Suprapubic skin (tissue), 4 donors: ENCODE data around the gene HNF1B. TPM values are rescaled to one million over a fixed set of nuclear protein-coding genes. Genes with fewer than 3 reads are reported as not detected.

Experiments used
- DNase-seq, 2 donors: peaks; one replicate each; pipeline ENCODE4 v3.0.0-alpha.2; 2019; ENCODE audit warnings: low spot score in 2 of 2
- H3K27ac ChIP-seq: fragments of 200-600 bp; sonication (generic); one replicate; pipeline ENCODE4 v1.5.1; 2019
- H3K27me3 ChIP-seq: fragments of 200-600 bp; sonication (generic); one replicate; pipeline ENCODE4 v1.5.1; 2019
- H3K36me3 ChIP-seq: fragments of 200-600 bp; sonication (generic); one replicate; pipeline ENCODE4 v1.5.1; 2019
- H3K4me1 ChIP-seq: fragments of 200-600 bp; sonication (generic); one replicate; pipeline ENCODE4 v1.5.1; 2019
- H3K4me3 ChIP-seq: fragments of 200-600 bp; sonication (generic); one replicate; pipeline ENCODE4 v1.5.1; 2019; ENCODE audit warnings: mild to moderate bottlenecking
- H3K9me3 ChIP-seq: fragments of 200-600 bp; sonication (generic); one replicate; pipeline ENCODE4 v1.5.1; 2019
- EP300 ChIP-seq: sonication (generic); formaldehyde crosslinking; IDR thresholded peaks from one replicate; pipeline ENCODE4 v1.6.1; 2017; ENCODE audit warnings: antibody characterized with exemption
- POLR2A ChIP-seq, 2 donors: fragments of 450-650 bp; IDR thresholded peaks; one replicate each; pipeline ENCODE4 v1.6.1; 2017; ENCODE audit warnings: antibody characterized with exemption in 2 of 2, mild to moderate bottlenecking in 2 of 2, moderate library complexity in 2 of 2
- POLR2AphosphoS5 ChIP-seq, 3 donors: sonication (generic); formaldehyde crosslinking; IDR thresholded peaks; one replicate each; pipeline ENCODE4 v1.6.1; 2017; ENCODE audit warnings: antibody characterized with exemption in 3 of 3
- WGBS: methylation state at CpG from one replicate; pipeline ENCODE4 v1.1.5; 2018; 5-methylcytosine and 5-hydroxymethylcytosine counted together
- total RNA-seq, 4 donors: library from RNA; depleted of rRNA; stranded (reverse); fragments of >200 nt; gene quantifications; one replicate each; pipeline ENCODE4 v1.1.0, GENCODE V29; 2016
- TF ChIP-seq, protein P1 (sequence below), 2 donors: fragments of 200-600 bp in 1 of 2; fragments of 450-650 bp in 1 of 2; sonication (generic) in 1 of 2; IDR thresholded peaks; one replicate each; pipeline ENCODE4 v1.5.1; 2016 to 2019; ENCODE audit warnings: antibody characterized with exemption in 2 of 2, mild to moderate bottlenecking in 1 of 2, moderate library complexity in 1 of 2

The HNF1B gene
- total RNA-seq, 4 donors from 2014 or later, result not detected

DNA sequence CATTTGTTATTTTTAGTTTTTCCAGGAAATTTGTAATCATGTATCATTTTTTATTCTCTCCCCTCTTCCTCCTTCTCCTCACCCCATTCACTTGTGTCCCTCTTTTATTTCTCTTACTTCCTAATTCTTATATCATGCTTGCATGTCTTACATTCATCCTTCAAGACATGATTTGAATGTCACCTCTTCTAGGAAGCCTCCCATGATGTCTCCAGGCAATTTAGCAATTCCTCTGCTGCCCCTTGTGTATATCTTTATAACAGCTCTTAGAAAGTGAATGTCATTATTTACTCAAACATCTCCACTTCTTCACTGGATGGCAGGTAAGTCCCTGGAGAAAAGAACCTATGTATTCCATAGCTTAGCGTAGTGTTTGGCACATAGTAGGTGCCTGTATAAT, 7.8 kb downstream of the HNF1B start:
- DNase-seq, result no peak
- Histone ChIP-seq H3K27me3 (peaks cover 72% of the 10 kb centered on the region), H3K36me3 (no peaks in the 10 kb centered on the region), H3K4me3 (no peak overlapping the region), H3K27ac (no peak overlapping the region), H3K9me3 (no peaks in the 10 kb centered on the region), H3K4me1 (peaks cover 7% of the 10 kb centered on the region)
- 100% methylated on average over 1 of the region's 1 CpG for WGBS
- no peak for TF ChIP-seq POLR2A (IDR thresholded peaks at IDR 0.05)
- TF ChIP-seq POLR2AphosphoS5 (IDR thresholded peaks at IDR 0.05), result no peak
- no peak for TF ChIP-seq EP300
- TF ChIP-seq, protein P1, sequence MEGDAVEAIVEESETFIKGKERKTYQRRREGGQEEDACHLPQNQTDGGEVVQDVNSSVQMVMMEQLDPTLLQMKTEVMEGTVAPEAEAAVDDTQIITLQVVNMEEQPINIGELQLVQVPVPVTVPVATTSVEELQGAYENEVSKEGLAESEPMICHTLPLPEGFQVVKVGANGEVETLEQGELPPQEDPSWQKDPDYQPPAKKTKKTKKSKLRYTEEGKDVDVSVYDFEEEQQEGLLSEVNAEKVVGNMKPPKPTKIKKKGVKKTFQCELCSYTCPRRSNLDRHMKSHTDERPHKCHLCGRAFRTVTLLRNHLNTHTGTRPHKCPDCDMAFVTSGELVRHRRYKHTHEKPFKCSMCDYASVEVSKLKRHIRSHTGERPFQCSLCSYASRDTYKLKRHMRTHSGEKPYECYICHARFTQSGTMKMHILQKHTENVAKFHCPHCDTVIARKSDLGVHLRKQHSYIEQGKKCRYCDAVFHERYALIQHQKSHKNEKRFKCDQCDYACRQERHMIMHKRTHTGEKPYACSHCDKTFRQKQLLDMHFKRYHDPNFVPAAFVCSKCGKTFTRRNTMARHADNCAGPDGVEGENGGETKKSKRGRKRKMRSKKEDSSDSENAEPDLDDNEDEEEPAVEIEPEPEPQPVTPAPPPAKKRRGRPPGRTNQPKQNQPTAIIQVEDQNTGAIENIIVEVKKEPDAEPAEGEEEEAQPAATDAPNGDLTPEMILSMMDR (IDR thresholded peaks at IDR 0.05), result no peak

DNA sequence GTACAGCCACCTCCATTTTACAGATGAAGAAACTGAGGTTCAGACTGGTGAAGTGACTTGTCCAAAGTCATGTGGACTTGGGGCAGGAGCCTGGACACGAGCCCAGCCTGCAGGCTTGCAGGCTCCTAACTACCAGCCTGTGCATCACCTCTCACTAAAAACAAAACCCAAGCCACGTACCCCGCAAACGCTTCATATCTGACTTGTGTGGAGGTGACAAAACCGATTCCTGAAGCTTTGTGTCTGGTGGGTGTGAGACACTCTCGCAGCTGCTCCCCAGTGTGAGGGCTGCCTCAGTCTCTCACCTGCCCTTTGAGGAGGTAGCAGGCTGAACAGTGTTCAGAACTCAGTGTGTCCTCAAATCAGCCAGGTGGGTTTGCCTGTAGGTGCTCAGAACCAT, 8.4 kb downstream of the HNF1B start:
- no peaks in the 10 kb centered on the region for H3K9me3 ChIP-seq
- H3K4me3 ChIP-seq, result no peak overlapping the region
- H3K27ac ChIP-seq, result no peak overlapping the region
- peaks cover 65% of the 10 kb centered on the region for H3K27me3 ChIP-seq
- peaks cover under 1% of the 10 kb centered on the region for H3K4me1 ChIP-seq
- H3K36me3 ChIP-seq, result no peaks in the 10 kb centered on the region
- WGBS, result 73% methylated on average over 6 of the region's 6 CpGs
- no peak for DNase-seq
- TF ChIP-seq EP300 (no peak), POLR2A (IDR thresholded peaks at IDR 0.05) (no peak)

DNA sequence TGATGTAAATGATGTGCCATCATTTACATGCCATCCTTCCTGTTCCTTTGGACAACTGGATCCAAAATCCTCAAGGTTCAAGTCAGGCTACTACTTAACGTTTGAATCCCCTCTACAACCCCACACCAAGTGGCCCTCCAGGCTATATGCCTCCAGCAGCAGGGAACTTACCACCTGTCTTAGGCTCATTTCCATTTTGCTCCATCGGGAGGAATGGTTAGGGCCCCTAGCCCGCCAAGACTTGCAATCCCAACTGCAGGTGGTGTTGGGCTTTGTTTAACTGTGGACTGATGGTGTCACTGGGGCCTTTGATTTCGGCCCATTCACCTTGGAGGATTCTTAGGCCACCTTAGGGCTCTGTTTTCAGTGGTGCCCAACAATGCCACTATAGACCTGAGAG, 9.7 kb downstream of the HNF1B start:
- H3K4me3 ChIP-seq, result no peak overlapping the region
- no peak for TF ChIP-seq POLR2A (IDR thresholded peaks at IDR 0.05)
- TF ChIP-seq, protein P1 (IDR thresholded peaks at IDR 0.05), result no peak
- no peak for TF ChIP-seq POLR2AphosphoS5 (IDR thresholded peaks at IDR 0.05)
- TF ChIP-seq EP300, result no peak
- no peaks in the 10 kb centered on the region for H3K9me3 ChIP-seq
- H3K27ac ChIP-seq, result no peak overlapping the region
- DNase-seq, result no peak
- 49% methylated on average over 4 of the region's 4 CpGs for WGBS
- no peaks in the 10 kb centered on the region for H3K36me3 ChIP-seq
- no peaks in the 10 kb centered on the region for H3K4me1 ChIP-seq
- H3K27me3 ChIP-seq, result peaks cover 56% of the 10 kb centered on the region

DNA sequence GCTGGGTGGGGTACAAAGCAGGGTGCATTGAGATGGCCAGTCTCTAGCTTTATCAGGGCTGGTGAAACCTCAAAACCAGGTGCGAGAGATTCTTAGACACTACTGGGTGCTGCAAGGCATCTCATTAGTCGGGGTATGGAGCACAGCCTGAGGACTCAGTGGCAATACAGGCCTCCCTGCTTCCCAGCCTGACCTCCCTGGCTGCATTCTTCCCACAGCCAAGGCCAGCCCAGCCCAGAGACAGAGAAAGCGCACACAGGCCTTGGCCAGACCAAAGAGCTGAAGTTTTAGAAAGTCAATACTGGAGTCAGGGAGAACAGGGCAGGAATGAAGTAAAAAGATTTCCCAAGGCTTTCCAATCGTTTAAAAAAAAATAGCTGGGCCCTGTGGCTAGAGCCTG, 12.5 kb downstream of the HNF1B start:
- Histone ChIP-seq H3K27ac (no peak overlapping the region), H3K9me3 (no peaks in the 10 kb centered on the region), H3K4me3 (no peak overlapping the region), H3K36me3 (no peaks in the 10 kb centered on the region), H3K27me3 (peaks cover 30% of the 10 kb centered on the region), H3K4me1 (no peaks in the 10 kb centered on the region)
- 92% methylated on average over 4 of the region's 4 CpGs for WGBS
- no peak for DNase-seq
- TF ChIP-seq EP300 (no peak), POLR2A (IDR thresholded peaks at IDR 0.05) (no peak), POLR2AphosphoS5 (IDR thresholded peaks at IDR 0.05) (no peak)
- TF ChIP-seq, protein P1 (IDR thresholded peaks at IDR 0.05), result no peak

DNA sequence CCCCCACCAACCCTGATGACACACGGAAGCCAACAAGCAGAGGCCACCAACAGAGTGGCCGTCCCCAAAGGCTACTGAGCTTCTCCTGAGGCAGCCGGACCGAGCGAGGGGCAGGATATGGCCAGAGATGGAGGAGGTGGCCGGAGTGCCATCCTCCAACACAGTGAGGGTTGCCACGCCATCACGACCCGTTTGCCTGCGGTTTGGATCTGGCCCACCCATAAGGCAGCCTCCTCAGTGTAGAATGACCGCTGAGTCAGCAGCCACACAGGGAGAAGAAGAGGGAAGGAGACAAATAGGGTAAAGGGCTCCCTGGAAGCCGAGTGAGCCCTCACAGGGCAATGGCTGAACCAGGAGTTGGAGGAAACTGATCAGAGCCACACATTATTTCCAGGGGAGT, 13.8 kb downstream of the HNF1B start:
- no peak for DNase-seq
- H3K4me1 ChIP-seq, result no peaks in the 10 kb centered on the region
- no peak overlapping the region for H3K4me3 ChIP-seq
- no peaks in the 10 kb centered on the region for H3K36me3 ChIP-seq
- 92% methylated on average over 12 of the region's 12 CpGs for WGBS
- no peak overlapping the region for H3K27ac ChIP-seq
- peaks cover 19% of the 10 kb centered on the region for H3K27me3 ChIP-seq
- TF ChIP-seq, protein P1 (IDR thresholded peaks at IDR 0.05), result no peak
- TF ChIP-seq POLR2AphosphoS5 (IDR thresholded peaks at IDR 0.05), result no peak
- no peaks in the 10 kb centered on the region for H3K9me3 ChIP-seq

DNA sequence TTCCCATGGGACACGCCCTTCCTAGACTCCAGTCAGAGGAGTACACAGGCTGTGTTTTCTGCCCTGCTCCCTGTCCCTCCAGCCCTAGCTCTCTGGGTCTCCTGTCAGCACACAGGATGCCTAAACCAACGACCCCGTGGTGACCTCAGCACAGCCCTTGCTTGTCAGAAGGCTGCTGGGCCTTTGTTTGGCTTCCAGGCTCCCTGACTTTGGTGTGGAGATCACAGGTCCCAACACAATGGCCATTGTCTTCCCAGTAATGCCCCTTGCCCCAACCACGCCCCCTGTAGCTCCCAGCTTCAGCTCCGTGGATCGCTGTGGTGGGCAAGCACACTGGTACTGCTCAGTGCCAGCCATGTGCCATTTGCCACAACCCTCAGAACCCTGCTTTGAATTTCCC, 15.0 kb downstream of the HNF1B start:
- TF ChIP-seq POLR2A (IDR thresholded peaks at IDR 0.05) (no peak), POLR2AphosphoS5 (IDR thresholded peaks at IDR 0.05) (no peak), EP300 (no peak)
- TF ChIP-seq, protein P1 (IDR thresholded peaks at IDR 0.05), result no peak
- DNase-seq, result no peak
- 50% methylated on average over 3 of the region's 6 CpGs for WGBS

More for the DNA sequence above, 15.0 kb downstream of the HNF1B start:
- peaks cover 7% of the 10 kb centered on the region for H3K27me3 ChIP-seq
- no peaks in the 10 kb centered on the region for H3K9me3 ChIP-seq
- H3K36me3 ChIP-seq, result no peaks in the 10 kb centered on the region
- H3K27ac ChIP-seq, result no peak overlapping the region
- no peak overlapping the region for H3K4me3 ChIP-seq
- H3K4me1 ChIP-seq, result no peaks in the 10 kb centered on the region
